Thymus (tissue), 11 donors: ENCODE results near the gene OPCML. TPM values are rescaled to one million over a fixed set of nuclear protein-coding genes. Genes with fewer than 3 reads are reported as not detected.

Experiments used
- DNase-seq, 9 donors: peaks; one replicate each; pipeline ENCODE4 v3.0.0-alpha.2; 2013; ENCODE audit warnings: low spot score in 9 of 9, low read depth in 6 of 9, missing footprints in 1 of 9
- H3K27ac ChIP-seq, 2 donors: one replicate each; pipeline ENCODE4 v1.5.1; 2013; ENCODE audit warnings: control low read depth in 1 of 2, low read depth in 1 of 2, low read length in 1 of 2, mild to moderate bottlenecking in 1 of 2, moderate library complexity in 1 of 2
- H3K27me3 ChIP-seq, 2 donors: one replicate each; pipeline ENCODE4 v1.5.1; 2013; ENCODE audit warnings: low read length in 1 of 2; ENCODE audit not compliant: control insufficient read depth in 2 of 2, insufficient read depth in 1 of 2
- H3K36me3 ChIP-seq, 2 donors: one replicate each; pipeline ENCODE4 v1.5.1; 2013; ENCODE audit warnings: low read length in 1 of 2, mild to moderate bottlenecking in 1 of 2, moderate library complexity in 1 of 2; ENCODE audit not compliant: control insufficient read depth in 2 of 2, insufficient read depth in 2 of 2
- H3K4me1 ChIP-seq, 2 donors: one replicate each; pipeline ENCODE4 v1.5.1; 2013; ENCODE audit warnings: low read length in 2 of 2; ENCODE audit not compliant: control insufficient read depth in 2 of 2, insufficient read depth in 2 of 2
- H3K4me3 ChIP-seq, 2 donors: one replicate each; pipeline ENCODE4 v1.5.1; 2013; ENCODE audit warnings: low read length in 2 of 2, control low read depth in 1 of 2, mild to moderate bottlenecking in 1 of 2
- H3K9me3 ChIP-seq, 2 donors: one replicate each; pipeline ENCODE4 v1.5.1; 2013; ENCODE audit warnings: low read length in 1 of 2, mild to moderate bottlenecking in 1 of 2; ENCODE audit not compliant: control insufficient read depth in 2 of 2, insufficient read depth in 1 of 2
- WGBS: extraction: QIAGEN DNeasy Blood & Tissue Kit; methylation state at CpG from one replicate; pipeline ENCODE4 v1.1.7; 2013; 5-methylcytosine and 5-hydroxymethylcytosine counted together
- polyA plus RNA-seq: library from polyadenylated mRNA; stranded (reverse); fragments of 200-250 nt; gene quantifications from one replicate; pipeline ENCODE4 v1.2.3, GENCODE V29; 2013
- total RNA-seq: library from RNA; stranded (reverse); fragments of 120-200 nt; gene quantifications from one replicate; pipeline ENCODE4 v1.2.4, GENCODE V29; 2013
- donor health status: healthy.

Gene OPCML
- total and polyA plus RNA-seq, 2 donors, result 0.07 to 0.09 TPM

DNA sequence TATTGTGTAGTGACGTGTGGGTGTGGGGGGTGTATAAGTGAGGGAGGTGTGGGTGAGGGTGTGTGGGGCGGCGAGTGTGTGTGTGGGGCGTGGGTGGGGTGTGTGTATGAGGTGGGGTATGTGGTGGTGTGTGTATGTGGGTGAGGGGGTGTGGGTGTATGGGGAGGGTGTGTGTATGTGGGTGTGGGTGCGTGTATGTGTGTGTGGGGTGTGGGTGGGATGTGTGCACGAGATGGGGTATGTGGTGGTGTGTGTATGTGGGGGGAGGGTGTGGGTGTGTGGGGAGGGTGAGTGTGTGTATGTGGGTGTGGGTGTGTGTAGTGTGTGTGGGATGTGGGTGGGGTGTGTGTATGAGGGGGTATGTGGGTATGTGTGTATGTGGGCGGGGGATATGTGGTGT, 205.5 kb downstream of the OPCML start:
- Histone ChIP-seq H3K27ac (no peak overlapping the region), H3K27me3 (no peaks in the 10 kb centered on the region), H3K4me3 (no peak overlapping the region), H3K36me3 (no peaks in the 10 kb centered on the region), H3K4me1 (no peaks in the 10 kb centered on the region), H3K9me3 (no peaks in the 10 kb centered on the region)
- no peak for DNase-seq
- WGBS, result 97% methylated on average over 7 of the region's 7 CpGs

- no peak for DNase-seq
- Histone ChIP-seq H3K36me3 (no peaks in the 10 kb centered on the region), H3K27ac (no peak overlapping the region), H3K4me1 (no peaks in the 10 kb centered on the region), H3K4me3 (no peak overlapping the region), H3K27me3 (no peaks in the 10 kb centered on the region), H3K9me3 (no peaks in the 10 kb centered on the region)
- WGBS, result 97% methylated on average over 2 of the region's 2 CpGs
These were observed 206.0 kb downstream of the OPCML start for GRCh38 chr11:133326332-133326731.

DNA sequence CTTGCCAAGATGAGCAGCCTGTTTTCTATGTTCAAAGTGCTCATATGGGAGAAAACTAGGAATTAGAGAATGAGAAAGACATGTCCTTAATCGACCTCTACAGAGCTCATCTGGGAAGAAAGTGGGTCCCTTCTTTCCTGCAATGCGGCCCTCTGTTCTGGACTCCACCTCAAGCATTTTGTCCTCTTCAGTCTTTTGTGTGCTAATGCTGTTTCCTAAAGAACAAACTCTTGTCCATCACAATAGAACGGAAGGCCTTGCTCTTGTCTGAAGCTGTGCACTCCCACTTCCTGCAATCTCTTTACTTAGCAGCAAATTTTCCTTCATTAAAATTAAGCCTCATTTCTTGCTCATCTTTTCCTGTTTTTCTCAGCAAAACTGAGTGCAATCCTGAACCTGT, 206.6 kb downstream of the OPCML start:
- H3K27me3 ChIP-seq, result no peaks in the 10 kb centered on the region
- H3K36me3 ChIP-seq, result no peaks in the 10 kb centered on the region
- no peaks in the 10 kb centered on the region for H3K4me1 ChIP-seq
- DNase-seq, result no peak
- H3K27ac ChIP-seq, result no peak overlapping the region
- 69% methylated on average over 3 of the region's 3 CpGs for WGBS
- H3K9me3 ChIP-seq, result no peaks in the 10 kb centered on the region
- H3K4me3 ChIP-seq, result no peak overlapping the region

GRCh38 chr11:133323354-133323753, 208.9 kb downstream of the OPCML start:
- 73% methylated on average over 3 of the region's 3 CpGs for WGBS
- Histone ChIP-seq H3K27me3 (no peaks in the 10 kb centered on the region), H3K9me3 (no peaks in the 10 kb centered on the region), H3K4me1 (no peaks in the 10 kb centered on the region), H3K36me3 (no peaks in the 10 kb centered on the region), H3K4me3 (no peak overlapping the region), H3K27ac (no peak overlapping the region)
- no peak for DNase-seq

DNA sequence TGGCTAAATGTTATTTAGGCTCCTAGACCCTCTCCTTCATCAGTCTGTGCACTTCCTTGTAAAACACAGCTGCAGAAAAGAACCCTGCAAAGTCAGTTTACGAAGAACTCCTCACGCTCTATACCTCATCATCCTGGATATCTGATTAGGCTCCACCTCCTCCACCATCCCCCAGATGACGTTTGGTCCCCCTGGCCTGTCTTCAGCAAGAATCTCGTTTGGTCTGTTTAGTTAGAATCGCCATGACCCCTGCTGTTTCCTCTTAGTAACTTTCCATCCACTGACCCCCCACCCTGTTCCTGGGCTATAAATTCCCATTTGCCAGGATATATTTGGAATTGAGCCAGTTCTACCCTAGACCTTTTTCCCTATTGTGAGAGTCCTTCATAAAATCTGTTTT, 214.1 kb downstream of the OPCML start:
- Histone ChIP-seq H3K9me3 (no peaks in the 10 kb centered on the region), H3K27me3 (no peaks in the 10 kb centered on the region), H3K36me3 (no peaks in the 10 kb centered on the region), H3K27ac (no peak overlapping the region), H3K4me3 (no peak overlapping the region), H3K4me1 (no peaks in the 10 kb centered on the region)
- WGBS, result 43% methylated on average over 5 of the region's 5 CpGs
- no peak for DNase-seq

- no peak for DNase-seq
- H3K27me3 ChIP-seq, result no peaks in the 10 kb centered on the region
- H3K9me3 ChIP-seq, result no peaks in the 10 kb centered on the region
- WGBS, result 65% methylated on average over 1 of the region's 1 CpG
- no peak overlapping the region for H3K4me3 ChIP-seq
- no peaks in the 10 kb centered on the region for H3K4me1 ChIP-seq
- no peaks in the 10 kb centered on the region for H3K36me3 ChIP-seq
- no peak overlapping the region for H3K27ac ChIP-seq
These were observed 221.1 kb downstream of the OPCML start for GRCh38 chr11:133311230-133311629.

GRCh38 chr11:133306019-133306418, 226.3 kb downstream of the OPCML start:
- DNase-seq, result no peak
- Histone ChIP-seq H3K9me3 (no peaks in the 10 kb centered on the region), H3K27me3 (no peaks in the 10 kb centered on the region), H3K27ac (no peak overlapping the region), H3K4me3 (no peak overlapping the region), H3K36me3 (no peaks in the 10 kb centered on the region), H3K4me1 (no peaks in the 10 kb centered on the region)
- WGBS, result 40% methylated on average over 2 of the region's 2 CpGs

GRCh38 chr11:133305208-133305956, 226.9 kb downstream of the OPCML start:
- Histone ChIP-seq H3K27ac (no peak overlapping the region), H3K9me3 (no peaks in the 10 kb centered on the region), H3K4me1 (no peaks in the 10 kb centered on the region), H3K4me3 (no peak overlapping the region), H3K27me3 (no peaks in the 10 kb centered on the region), H3K36me3 (no peaks in the 10 kb centered on the region)
- DNase-seq, result no peak
- 82% methylated on average over 5 of the region's 5 CpGs for WGBS

- Histone ChIP-seq H3K36me3 (no peaks in the 10 kb centered on the region), H3K4me3 (no peak overlapping the region), H3K9me3 (no peaks in the 10 kb centered on the region), H3K4me1 (no peaks in the 10 kb centered on the region), H3K27ac (no peak overlapping the region), H3K27me3 (no peaks in the 10 kb centered on the region)
- 98% methylated on average over 5 of the region's 5 CpGs for WGBS
- no peak for DNase-seq
These were observed 229.0 kb downstream of the OPCML start for GRCh38 chr11:133303262-133303661.
